ENCODE measurements around the gene NRG3. TPM values are rescaled to one million over a fixed set of nuclear protein-coding genes. Genes with fewer than 3 reads are reported as not detected.

NRG3 gene
- total and polyA plus RNA-seq, 3 donors from 2014 or later = 2.7 to 3.9 (median 2.7) TPM

DNA sequence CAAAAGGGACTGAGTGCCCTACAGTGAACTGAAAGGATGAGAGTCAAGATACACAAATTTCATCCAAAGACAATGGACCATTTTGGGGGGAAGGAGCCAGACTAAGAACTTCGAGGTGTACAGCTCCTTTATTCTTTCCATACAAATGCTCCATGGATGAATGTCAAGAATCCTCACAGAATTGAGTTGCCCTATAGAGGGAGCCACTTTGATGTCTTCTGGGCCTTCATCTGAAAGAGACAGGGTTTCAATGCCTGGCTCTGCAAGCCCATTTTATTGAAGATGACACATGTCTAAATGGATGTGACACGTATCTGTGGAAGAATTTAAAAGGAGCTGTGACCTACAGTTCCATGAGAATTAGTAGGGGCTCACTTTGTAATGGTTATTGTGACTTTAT, 32.0 kb upstream of the NRG3 start:
- TF ChIP-seq POLR2A (IDR thresholded peaks at IDR 0.05) = no peak
- TF ChIP-seq, protein P1, sequence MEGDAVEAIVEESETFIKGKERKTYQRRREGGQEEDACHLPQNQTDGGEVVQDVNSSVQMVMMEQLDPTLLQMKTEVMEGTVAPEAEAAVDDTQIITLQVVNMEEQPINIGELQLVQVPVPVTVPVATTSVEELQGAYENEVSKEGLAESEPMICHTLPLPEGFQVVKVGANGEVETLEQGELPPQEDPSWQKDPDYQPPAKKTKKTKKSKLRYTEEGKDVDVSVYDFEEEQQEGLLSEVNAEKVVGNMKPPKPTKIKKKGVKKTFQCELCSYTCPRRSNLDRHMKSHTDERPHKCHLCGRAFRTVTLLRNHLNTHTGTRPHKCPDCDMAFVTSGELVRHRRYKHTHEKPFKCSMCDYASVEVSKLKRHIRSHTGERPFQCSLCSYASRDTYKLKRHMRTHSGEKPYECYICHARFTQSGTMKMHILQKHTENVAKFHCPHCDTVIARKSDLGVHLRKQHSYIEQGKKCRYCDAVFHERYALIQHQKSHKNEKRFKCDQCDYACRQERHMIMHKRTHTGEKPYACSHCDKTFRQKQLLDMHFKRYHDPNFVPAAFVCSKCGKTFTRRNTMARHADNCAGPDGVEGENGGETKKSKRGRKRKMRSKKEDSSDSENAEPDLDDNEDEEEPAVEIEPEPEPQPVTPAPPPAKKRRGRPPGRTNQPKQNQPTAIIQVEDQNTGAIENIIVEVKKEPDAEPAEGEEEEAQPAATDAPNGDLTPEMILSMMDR (IDR thresholded peaks at IDR 0.05) = no peak
- Histone ChIP-seq H3K27me3 (no peaks in the 10 kb centered on the region), H3K36me3 (ENCODE audit: low read depth, missing control alignments) (no peaks in the 10 kb centered on the region), H3K27ac (no peak overlapping the region), H3K4me3 (no peak overlapping the region), H3K9me3 (no peaks in the 10 kb centered on the region), H3K4me1 (no peaks in the 10 kb centered on the region)
- 73 to 85% methylated on average over 2 of the region's 2 CpGs for WGBS, 2 donors
- intact Hi-C loops (cut with DNase I; ENCODE audit: low total_unique reads) = no loop called here
- no peak for DNase-seq

DNA sequence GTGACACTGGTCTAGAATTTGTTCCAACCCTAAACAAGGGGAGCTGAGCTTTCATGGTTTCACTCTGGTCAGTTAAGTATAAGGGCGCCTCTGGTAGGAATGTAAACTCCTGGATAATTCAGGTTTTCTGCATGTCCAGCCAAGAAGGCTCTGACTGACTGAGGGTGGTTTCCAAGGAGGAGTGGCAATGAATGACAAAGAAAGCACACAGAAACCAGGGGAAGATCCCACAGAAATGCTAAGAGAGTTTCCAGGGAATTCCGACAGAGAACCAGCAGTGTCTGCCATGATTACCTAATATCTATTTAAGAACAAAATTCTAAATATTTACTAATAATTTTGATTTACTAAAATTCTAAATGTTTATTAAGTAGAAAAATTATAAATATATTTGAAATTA, 27.3 kb upstream of the NRG3 start:
- DNase-seq = no peak
- Histone ChIP-seq H3K36me3 (ENCODE audit: low read depth, missing control alignments) (no peaks in the 10 kb centered on the region), H3K4me1 (no peaks in the 10 kb centered on the region), H3K27me3 (no peaks in the 10 kb centered on the region), H3K27ac (no peak overlapping the region), H3K4me3 (no peak overlapping the region), H3K9me3 (no peaks in the 10 kb centered on the region)
- intact Hi-C loops (cut with DNase I; ENCODE audit: low total_unique reads) = no loop called here
- TF ChIP-seq, protein P1 (IDR thresholded peaks at IDR 0.05) = no peak
- no peak for TF ChIP-seq POLR2A (IDR thresholded peaks at IDR 0.05)
- 80 to 83% methylated on average over 2 of the region's 2 CpGs for WGBS, 2 donors

DNA sequence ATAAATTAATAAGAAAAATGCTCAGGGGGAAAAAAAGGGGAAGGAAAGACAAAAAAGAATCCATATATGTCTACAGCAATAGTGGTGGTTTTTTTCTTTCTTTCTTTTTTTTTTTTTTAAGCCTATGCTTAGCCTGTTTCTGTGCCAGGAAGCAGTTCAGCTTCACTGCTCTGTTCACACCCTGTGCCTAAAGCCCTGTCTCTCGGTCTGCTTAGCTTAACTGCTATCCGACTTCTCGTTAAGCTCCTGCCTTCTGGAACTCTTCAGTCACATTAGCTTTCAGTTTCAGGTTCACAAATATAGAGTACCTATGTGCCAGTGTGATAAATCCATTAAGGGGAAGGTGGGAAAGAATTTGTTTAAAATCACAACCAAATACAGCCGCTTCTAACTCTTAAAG, 26.5 kb upstream of the NRG3 start:
- Histone ChIP-seq H3K27me3 (no peaks in the 10 kb centered on the region), H3K27ac (no peak overlapping the region), H3K36me3 (ENCODE audit: low read depth, missing control alignments) (no peaks in the 10 kb centered on the region), H3K4me3 (no peak overlapping the region), H3K9me3 (no peaks in the 10 kb centered on the region), H3K4me1 (no peaks in the 10 kb centered on the region)
- TF ChIP-seq POLR2A (IDR thresholded peaks at IDR 0.05) = no peak
- TF ChIP-seq, protein P1 (IDR thresholded peaks at IDR 0.05) = no peak
- no peak for DNase-seq
- 24 to 25% methylated on average over 4 of the region's 4 CpGs for WGBS, 2 donors
- intact Hi-C loops (cut with DNase I; ENCODE audit: low total_unique reads) = no loop called here

DNA sequence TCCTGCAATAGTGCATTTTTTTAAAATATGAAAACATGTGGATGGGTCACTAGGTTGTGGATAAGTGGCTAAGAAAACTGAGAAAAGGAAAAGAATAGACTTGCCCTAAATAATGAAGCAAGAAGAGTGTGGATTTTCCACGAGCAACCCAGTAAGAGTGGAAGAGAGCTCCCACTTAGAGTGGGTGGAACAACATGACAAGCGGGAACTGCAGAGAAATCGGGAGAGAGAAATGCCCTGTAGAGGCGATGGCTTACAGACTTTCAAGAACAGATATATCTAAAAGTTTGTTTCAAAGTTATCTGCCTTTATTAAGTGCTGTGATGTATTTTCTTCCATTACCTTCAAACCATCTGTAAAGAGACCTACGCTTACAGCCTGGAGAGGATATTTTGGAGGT, 26.1 kb upstream of the NRG3 start:
- intact Hi-C loops (cut with DNase I; ENCODE audit: low total_unique reads) = no loop called here
- no peak overlapping the region for H3K4me3 ChIP-seq
- H3K27me3 ChIP-seq = no peaks in the 10 kb centered on the region
- no peak for TF ChIP-seq POLR2A (IDR thresholded peaks at IDR 0.05)
- TF ChIP-seq, protein P1 (IDR thresholded peaks at IDR 0.05) = no peak
- no peaks in the 10 kb centered on the region for H3K9me3 ChIP-seq
- no peaks in the 10 kb centered on the region for H3K36me3 ChIP-seq (ENCODE audit: low read depth, missing control alignments)
- H3K27ac ChIP-seq = no peak overlapping the region
- WGBS, 2 donors = 45 to 66% methylated on average over 5 of the region's 5 CpGs
- H3K4me1 ChIP-seq = no peaks in the 10 kb centered on the region
- DNase-seq = no peak

DNA sequence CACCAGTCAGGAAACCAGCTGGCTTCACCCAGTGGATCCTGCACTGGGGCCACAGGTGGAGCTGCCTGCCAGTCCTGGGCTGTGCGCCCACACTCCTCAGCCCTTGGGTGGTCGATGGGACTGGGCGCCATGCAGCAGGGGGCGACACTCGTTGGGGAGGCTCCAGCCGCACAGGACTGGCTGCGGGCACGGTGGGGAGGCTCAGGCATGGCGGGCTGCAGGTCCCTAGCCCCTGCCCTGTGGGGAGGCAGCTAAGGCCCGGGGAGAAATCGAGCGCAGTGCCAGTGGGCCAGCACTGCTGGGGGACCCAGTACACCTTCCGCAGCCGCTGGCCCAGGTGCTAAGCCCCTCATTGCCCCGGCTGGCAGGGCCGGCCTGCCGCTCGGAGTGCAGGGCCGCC, 12.4 kb upstream of the NRG3 start:
- TF ChIP-seq, protein P1 (IDR thresholded peaks at IDR 0.05) = no peak
- no peak for TF ChIP-seq POLR2A (IDR thresholded peaks at IDR 0.05)
- Histone ChIP-seq H3K9me3 (no peaks in the 10 kb centered on the region), H3K27me3 (no peaks in the 10 kb centered on the region), H3K4me1 (no peaks in the 10 kb centered on the region), H3K27ac (no peak overlapping the region), H3K4me3 (no peak overlapping the region), H3K36me3 (ENCODE audit: low read depth, missing control alignments) (no peaks in the 10 kb centered on the region)
- no peak for DNase-seq
- intact Hi-C loops (cut with DNase I; ENCODE audit: low total_unique reads) = no loop called here
- 85% methylated on average over 10 of the region's 19 CpGs; no CpG with 5 or more reads in 1 of the 2 donors for WGBS, 2 donors

Measured in testis (tissue), 3 donors.